NCI-H1092 treated with DMSO at 0.1 percent for 48 hours (cell line): ENCODE measurements around the gene SLC39A3.

Source experiments
- DNase-seq: peaks from one replicate; lab custom pipeline; 2025; lab: John Stamatoyannopoulos, UW

The SLC39A3 gene

GRCh38 chr19:2768365-2769132 is 28.7 kb upstream of the SLC39A3 start:
- DNase-seq, result no peak

GRCh38 chr19:2767688-2768087 is 27.9 kb upstream of the SLC39A3 start:
- DNase-seq, result no peak

- DNase-seq, result no peak
Observed at GRCh38 chr19:2766594-2767372, 27.0 kb upstream of the SLC39A3 start.

- DNase-seq, result no peak
Observed at GRCh38 chr19:2765376-2765775, 25.6 kb upstream of the SLC39A3 start.

GRCh38 chr19:2764945-2765344 is 25.1 kb upstream of the SLC39A3 start:
- no peak for DNase-seq

GRCh38 chr19:2763687-2764086 is 23.9 kb upstream of the SLC39A3 start:
- no peak for DNase-seq

- DNase-seq, result no peak
Observed at GRCh38 chr19:2762783-2763496, 23.1 kb upstream of the SLC39A3 start.

- DNase-seq, result no peak
Observed at GRCh38 chr19:2761876-2762782, 22.3 kb upstream of the SLC39A3 start.

- no peak for DNase-seq
Observed at GRCh38 chr19:2761309-2761677, 21.5 kb upstream of the SLC39A3 start.

- DNase-seq, result no peak
Observed at GRCh38 chr19:2759965-2760364, 20.1 kb upstream of the SLC39A3 start.

GRCh38 chr19:2759362-2759761 is 19.5 kb upstream of the SLC39A3 start:
- DNase-seq, result no peak

GRCh38 chr19:2758601-2759313 is 18.9 kb upstream of the SLC39A3 start:
- DNase-seq, result no peak

GRCh38 chr19:2756921-2757881 is 17.4 kb upstream of the SLC39A3 start:
- DNase-seq, result no peak

GRCh38 chr19:2756477-2756876 is 16.7 kb upstream of the SLC39A3 start:
- DNase-seq, result no peak

- no peak for DNase-seq
Observed at GRCh38 chr19:2755811-2756210, 16.0 kb upstream of the SLC39A3 start.

- DNase-seq, result no peak
Observed at GRCh38 chr19:2755448-2755705, 15.6 kb upstream of the SLC39A3 start.

GRCh38 chr19:2754659-2755447 is 15.0 kb upstream of the SLC39A3 start:
- DNase-seq, result no peak

GRCh38 chr19:2751438-2751830 is 11.6 kb upstream of the SLC39A3 start:
- no peak for DNase-seq

- DNase-seq, result no peak
Observed at GRCh38 chr19:2750808-2751437, 11.1 kb upstream of the SLC39A3 start.
